WTC11 (cell line): ENCODE results near the gene MIR17HG.

Experiments
- CTCF ChIP-seq: fragments of 200-600 bp; IDR thresholded peaks from 2 replicates; pipeline ENCODE4 v1.8.0; 2022; ENCODE audit warnings: antibody characterized with exemption
- ELF4 ChIP-seq: sonication (generic); formaldehyde crosslinking; IDR thresholded peaks from 2 replicates; pipeline ENCODE4 v1.8.1; 2022; ENCODE audit warnings: low read depth, mild to moderate bottlenecking, moderate library complexity, missing genetic modification reagents
- NFYB ChIP-seq: sonication (generic); formaldehyde crosslinking; conservative IDR thresholded peaks from 2 replicates; pipeline ENCODE4 v1.8.0; 2022; ENCODE audit warnings: low read depth, missing genetic modification reagents
- NR2C2 ChIP-seq: sonication (generic); formaldehyde crosslinking; IDR thresholded peaks from 2 replicates; pipeline ENCODE4 v1.8.0; 2022; ENCODE audit warnings: mild to moderate bottlenecking, missing genetic modification reagents
- NR3C1 ChIP-seq: sonication (generic); formaldehyde crosslinking; conservative IDR thresholded peaks from 2 replicates; pipeline ENCODE4 v1.8.1; 2023; ENCODE audit warnings: low read depth, mild to moderate bottlenecking, missing genetic modification reagents
- SMAD3 ChIP-seq: sonication (generic); formaldehyde crosslinking; IDR thresholded peaks from 2 replicates; pipeline ENCODE4 v1.8.0; 2022; ENCODE audit warnings: missing genetic modification reagents, mild to moderate bottlenecking, borderline replicate concordance
- SP1 ChIP-seq: sonication (generic); formaldehyde crosslinking; conservative IDR thresholded peaks from 2 replicates; pipeline ENCODE4 v1.8.1; 2022; ENCODE audit warnings: missing genetic modification reagents
- TEAD4 ChIP-seq: sonication (generic); formaldehyde crosslinking; IDR thresholded peaks from 2 replicates; pipeline ENCODE4 v1.8.0; 2022; ENCODE audit warnings: mild to moderate bottlenecking, missing genetic modification reagents
- ZSCAN18 ChIP-seq: fragments of 250-450 bp; sonication (Bioruptor Pico); IDR thresholded peaks from 2 replicates; pipeline ENCODE4 v2.1.2; 2022; ENCODE audit warnings: mild to moderate bottlenecking, moderate library complexity
- TF ChIP-seq, protein P1 (sequence below): sonication (generic); formaldehyde crosslinking; IDR thresholded peaks from 2 replicates; pipeline ENCODE4 v1.8.1; 2022; ENCODE audit warnings: low read depth, missing genetic modification reagents, borderline replicate concordance
- TF ChIP-seq, protein P2 (sequence below): sonication (generic); formaldehyde crosslinking; IDR thresholded peaks from 2 replicates; pipeline ENCODE4 v1.8.1; 2023; ENCODE audit warnings: mild to moderate bottlenecking, missing genetic modification reagents

DNA sequence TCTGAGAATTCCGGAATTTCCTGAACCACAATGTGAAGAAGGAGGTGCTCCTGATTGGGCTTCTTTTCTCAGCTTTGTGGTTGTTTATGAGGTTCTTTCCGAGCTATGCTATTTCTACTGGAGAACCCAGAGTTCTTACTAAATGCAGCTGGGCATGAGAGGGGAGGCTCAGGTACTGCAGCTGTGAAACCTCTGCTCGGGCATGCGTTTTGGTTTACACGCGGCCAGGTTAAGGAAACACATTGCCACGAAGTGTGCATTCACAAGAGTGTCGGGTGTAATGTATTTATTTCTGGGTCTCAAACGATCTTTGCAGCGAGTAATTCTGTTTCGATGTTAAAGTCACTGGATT, 661 bp upstream of the MIR17HG start:
- TF ChIP-seq TEAD4 (CRISPR knock-in tag) (no peak), SP1 (no peak), ELF4 (no peak), ZSCAN18 (no peak), SMAD3 (no peak), NR3C1 (CRISPR knock-in tag) (no peak), CTCF (no peak), NR2C2 (no peak), NFYB (CRISPR knock-in tag) (no peak)
- TF ChIP-seq, protein P1, sequence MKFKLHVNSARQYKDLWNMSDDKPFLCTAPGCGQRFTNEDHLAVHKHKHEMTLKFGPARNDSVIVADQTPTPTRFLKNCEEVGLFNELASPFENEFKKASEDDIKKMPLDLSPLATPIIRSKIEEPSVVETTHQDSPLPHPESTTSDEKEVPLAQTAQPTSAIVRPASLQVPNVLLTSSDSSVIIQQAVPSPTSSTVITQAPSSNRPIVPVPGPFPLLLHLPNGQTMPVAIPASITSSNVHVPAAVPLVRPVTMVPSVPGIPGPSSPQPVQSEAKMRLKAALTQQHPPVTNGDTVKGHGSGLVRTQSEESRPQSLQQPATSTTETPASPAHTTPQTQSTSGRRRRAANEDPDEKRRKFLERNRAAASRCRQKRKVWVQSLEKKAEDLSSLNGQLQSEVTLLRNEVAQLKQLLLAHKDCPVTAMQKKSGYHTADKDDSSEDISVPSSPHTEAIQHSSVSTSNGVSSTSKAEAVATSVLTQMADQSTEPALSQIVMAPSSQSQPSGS: no peak
- TF ChIP-seq, protein P2, sequence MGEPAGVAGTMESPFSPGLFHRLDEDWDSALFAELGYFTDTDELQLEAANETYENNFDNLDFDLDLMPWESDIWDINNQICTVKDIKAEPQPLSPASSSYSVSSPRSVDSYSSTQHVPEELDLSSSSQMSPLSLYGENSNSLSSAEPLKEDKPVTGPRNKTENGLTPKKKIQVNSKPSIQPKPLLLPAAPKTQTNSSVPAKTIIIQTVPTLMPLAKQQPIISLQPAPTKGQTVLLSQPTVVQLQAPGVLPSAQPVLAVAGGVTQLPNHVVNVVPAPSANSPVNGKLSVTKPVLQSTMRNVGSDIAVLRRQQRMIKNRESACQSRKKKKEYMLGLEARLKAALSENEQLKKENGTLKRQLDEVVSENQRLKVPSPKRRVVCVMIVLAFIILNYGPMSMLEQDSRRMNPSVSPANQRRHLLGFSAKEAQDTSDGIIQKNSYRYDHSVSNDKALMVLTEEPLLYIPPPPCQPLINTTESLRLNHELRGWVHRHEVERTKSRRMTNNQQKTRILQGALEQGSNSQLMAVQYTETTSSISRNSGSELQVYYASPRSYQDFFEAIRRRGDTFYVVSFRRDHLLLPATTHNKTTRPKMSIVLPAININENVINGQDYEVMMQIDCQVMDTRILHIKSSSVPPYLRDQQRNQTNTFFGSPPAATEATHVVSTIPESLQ (CRISPR knock-in tag): no peak
